Activated CD8-positive, alpha-beta memory T cell treated with anti-CD3 and anti-CD28 coated beads for 36 hours (primary cell): ENCODE data around the gene MED13L. TPM values are rescaled to one million over a fixed set of nuclear protein-coding genes. Genes with fewer than 3 reads are reported as not detected.
"Not testable (repeated sequence)": the region's sequence is repeated elsewhere in the genome, so short reads cannot be mapped to it uniquely, and the experiment has no call there.

ENCODE experiments used
- CTCF ChIA-PET: fragments of 350-600 bp; sonication (Branson Sonifier 250); formaldehyde crosslinking; loops from one replicate; lab custom pipeline; 2021; ENCODE audit warnings: antibody characterized with exemption; lab: Charles Lee
- POLR2A ChIA-PET: fragments of 350-600 bp; sonication (Branson Sonifier 250); formaldehyde crosslinking; loops from one replicate; lab custom pipeline; 2021; ENCODE audit warnings: antibody characterized with exemption; lab: Charles Lee
- total RNA-seq, 2 experiments: library from RNA; stranded (reverse); gene quantifications; one replicate each; pipeline ENCODE4 v1.2.3, GENCODE V29; 2021

The MED13L gene
- total RNA-seq, 2 experiments from 2014 or later, result 39.4 to 42.8 TPM

- ChIA-PET CTCF (no interaction called here), POLR2A (no interaction called here)
These were observed 127.5 kb downstream of the MED13L start for GRCh38 chr12:116150001-116150400.

- POLR2A ChIA-PET, result no interaction called here
- CTCF ChIA-PET, result no interaction called here
These were observed 128.6 kb downstream of the MED13L start for GRCh38 chr12:116148844-116149243.

GRCh38 chr12:116146386-116146785, 131.1 kb downstream of the MED13L start:
- ChIA-PET CTCF (interaction anchor here (0.6 kb wide), 1 partner anchor 11 kb away, joined by 3 read pairs; no protein-coding TSS in a partner anchor), POLR2A (no interaction called here)

- CTCF ChIA-PET, result no interaction called here
- POLR2A ChIA-PET, result no interaction called here
These were observed 132.0 kb downstream of the MED13L start for GRCh38 chr12:116145451-116145850.

GRCh38 chr12:116144384-116144783, 133.1 kb downstream of the MED13L start:
- CTCF ChIA-PET, result no interaction called here

GRCh38 chr12:116143909-116144308, 133.6 kb downstream of the MED13L start:
- ChIA-PET POLR2A (interaction anchor here (0.7 to 1.7 kb wide), 2 partner anchors 118 to 836 kb away, joined by 3 to 5 read pairs; no protein-coding TSS in a partner anchor), CTCF (no interaction called here)

More at GRCh38 chr12:116144384-116144783, 133.1 kb downstream of the MED13L start:
- POLR2A ChIA-PET, result interaction anchor here (1.7 kb wide), 1 partner anchor 118 kb away, joined by 3 read pairs; no protein-coding TSS in a partner anchor

GRCh38 chr12:116142936-116143898, 134.3 kb downstream of the MED13L start:
- ChIA-PET POLR2A (interaction anchor here (0.7 to 1.7 kb wide), 2 partner anchors 119 to 837 kb away, joined by 3 to 5 read pairs; no protein-coding TSS in a partner anchor), CTCF (interaction anchor here (0.6 to 1.1 kb wide), 2 partner anchors 21 to 42 kb away, joined by 3 read pairs; no protein-coding TSS in a partner anchor)

GRCh38 chr12:116141833-116142162, 135.7 kb downstream of the MED13L start:
- ChIA-PET POLR2A (no interaction called here), CTCF (interaction anchor here (1.1 to 1.4 kb wide), 3 partner anchors 23 to 237 kb away, joined by 3 to 4 read pairs (median 3); no protein-coding TSS in a partner anchor)

- CTCF ChIA-PET, result interaction anchor here (0.6 to 1.4 kb wide), 5 partner anchors 141 to 997 kb away, joined by 3 to 4 read pairs (median 3); no protein-coding TSS in a partner anchor
- POLR2A ChIA-PET, result no interaction called here
These were observed 136.2 kb downstream of the MED13L start for GRCh38 chr12:116141110-116141832.

- ChIA-PET POLR2A (no interaction called here), CTCF (interaction anchor here (0.6 to 1.1 kb wide), 4 partner anchors 158 to 998 kb away, joined by 3 read pairs; no protein-coding TSS in a partner anchor)
These were observed 137.0 kb downstream of the MED13L start for GRCh38 chr12:116140529-116140928.

GRCh38 chr12:116138781-116139180, 138.7 kb downstream of the MED13L start:
- CTCF ChIA-PET, result no interaction called here
- POLR2A ChIA-PET, result no interaction called here

GRCh38 chr12:116138364-116138763, 139.1 kb downstream of the MED13L start:
- ChIA-PET CTCF (no interaction called here), POLR2A (no interaction called here)

- CTCF ChIA-PET, result no interaction called here
- POLR2A ChIA-PET, result interaction anchor here (0.5 kb wide), 1 partner anchor 134 kb away, joined by 7 read pairs; no protein-coding TSS in a partner anchor
These were observed 140.2 kb downstream of the MED13L start for GRCh38 chr12:116137318-116137717.

GRCh38 chr12:116136340-116136739, 141.2 kb downstream of the MED13L start:
- ChIA-PET CTCF (no interaction called here), POLR2A (no interaction called here)

GRCh38 chr12:116135209-116135930, 142.1 kb downstream of the MED13L start:
- CTCF ChIA-PET, result no interaction called here

GRCh38 chr12:116133636-116134214, 143.8 kb downstream of the MED13L start:
- ChIA-PET POLR2A (no interaction called here), CTCF (interaction anchor here (0.8 kb wide), 1 partner anchor 468 kb away, joined by 3 read pairs; no protein-coding TSS in a partner anchor)

More at GRCh38 chr12:116135209-116135930, 142.1 kb downstream of the MED13L start:
- POLR2A ChIA-PET, result no interaction called here

GRCh38 chr12:116133149-116133548, 144.3 kb downstream of the MED13L start:
- ChIA-PET CTCF (interaction anchor here (0.8 kb wide), 1 partner anchor 469 kb away, joined by 3 read pairs; no protein-coding TSS in a partner anchor), POLR2A (no interaction called here)

- CTCF ChIA-PET, POLR2A ChIA-PET: not testable (repeated sequence)
These were observed 145.5 kb downstream of the MED13L start for GRCh38 chr12:116131987-116132386.
